ENCODE results near the gene ZSWIM6.

Gene ZSWIM6

GRCh38 chr5:61504143-61504770 lies 172.2 kb downstream of the ZSWIM6 start:
- TF ChIP-seq CTCF (IDR thresholded peaks at IDR 0.05) (no peak), ZFX (IDR thresholded peaks at IDR 0.05; ENCODE audit: borderline replicate concordance) (no peak)
- no peak overlapping the region for H3K27ac ChIP-seq

GRCh38 chr5:61505281-61505680 lies 173.2 kb downstream of the ZSWIM6 start:
- no peak for TF ChIP-seq ZFX (IDR thresholded peaks at IDR 0.05; ENCODE audit: borderline replicate concordance)
- TF ChIP-seq CTCF (IDR thresholded peaks at IDR 0.05): no peak

GRCh38 chr5:61507232-61507631 lies 175.2 kb downstream of the ZSWIM6 start:
- TF ChIP-seq ZFX (IDR thresholded peaks at IDR 0.05; ENCODE audit: borderline replicate concordance): no peak
- no peak for TF ChIP-seq CTCF (IDR thresholded peaks at IDR 0.05)
- H3K27ac ChIP-seq: no peak overlapping the region

More at GRCh38 chr5:61505281-61505680, 173.2 kb downstream of the ZSWIM6 start:
- no peak overlapping the region for H3K27ac ChIP-seq

- H3K27ac ChIP-seq: no peak overlapping the region
- TF ChIP-seq ZFX (IDR thresholded peaks at IDR 0.05; ENCODE audit: borderline replicate concordance) (no peak), CTCF (IDR thresholded peaks at IDR 0.05) (no peak)
Observed at GRCh38 chr5:61516946-61517345, 184.9 kb downstream of the ZSWIM6 start.

GRCh38 chr5:61519728-61520277 lies 187.7 kb downstream of the ZSWIM6 start:
- no peak for TF ChIP-seq CTCF (IDR thresholded peaks at IDR 0.05)
- TF ChIP-seq ZFX (IDR thresholded peaks at IDR 0.05; ENCODE audit: borderline replicate concordance): no peak
- no peak overlapping the region for H3K27ac ChIP-seq

GRCh38 chr5:61523073-61523472 lies 191.0 kb downstream of the ZSWIM6 start:
- TF ChIP-seq ZFX (IDR thresholded peaks at IDR 0.05; ENCODE audit: borderline replicate concordance) (no peak), CTCF (IDR thresholded peaks at IDR 0.05) (no peak)
- no peak overlapping the region for H3K27ac ChIP-seq

- no peak overlapping the region for H3K27ac ChIP-seq
- no peak for TF ChIP-seq CTCF (IDR thresholded peaks at IDR 0.05)
- no peak for TF ChIP-seq ZFX (IDR thresholded peaks at IDR 0.05; ENCODE audit: borderline replicate concordance)
Observed at GRCh38 chr5:61523997-61524396, 191.9 kb downstream of the ZSWIM6 start.

Measured in 22Rv1 (cell line).